ENCODE measurements around the gene GSG1L. TPM values are rescaled to one million over a fixed set of nuclear protein-coding genes. Genes with fewer than 3 reads are reported as not detected.
A peak's percentile ranks its signal among the peaks of the same experiment; 100 is the strongest.

Gene GSG1L
- total RNA-seq, 1 donor from 2014 or later, result 1.4 TPM

DNA sequence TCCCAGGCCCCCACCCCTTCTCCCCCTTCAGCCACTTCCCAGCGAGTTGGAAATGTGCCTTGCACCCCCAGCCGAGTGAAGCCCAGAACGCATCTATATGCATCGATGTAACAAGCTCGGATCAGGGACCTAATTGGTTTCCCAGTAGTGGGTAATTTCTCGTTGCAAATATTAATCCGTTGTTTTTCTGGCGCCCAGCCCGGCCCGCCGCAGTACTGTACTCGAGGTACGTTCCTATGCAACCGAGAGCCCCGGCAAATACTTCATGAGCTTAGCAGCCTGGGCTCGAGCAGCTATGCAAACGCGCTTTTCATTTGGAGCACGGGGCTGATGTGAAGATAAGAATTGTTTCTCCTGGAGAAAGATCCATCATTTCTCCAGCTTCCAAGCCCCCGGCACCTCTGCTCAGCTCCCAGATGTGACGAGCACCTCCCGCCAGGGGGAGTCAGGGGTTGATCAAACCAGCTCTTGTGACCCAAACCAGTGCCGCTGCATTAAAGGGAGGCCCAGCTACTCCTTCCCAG lies 283.8 kb downstream of the GSG1L start:
- H3K27ac Mint-ChIP-seq, result peak overlapping the region; percentile 58

DNA sequence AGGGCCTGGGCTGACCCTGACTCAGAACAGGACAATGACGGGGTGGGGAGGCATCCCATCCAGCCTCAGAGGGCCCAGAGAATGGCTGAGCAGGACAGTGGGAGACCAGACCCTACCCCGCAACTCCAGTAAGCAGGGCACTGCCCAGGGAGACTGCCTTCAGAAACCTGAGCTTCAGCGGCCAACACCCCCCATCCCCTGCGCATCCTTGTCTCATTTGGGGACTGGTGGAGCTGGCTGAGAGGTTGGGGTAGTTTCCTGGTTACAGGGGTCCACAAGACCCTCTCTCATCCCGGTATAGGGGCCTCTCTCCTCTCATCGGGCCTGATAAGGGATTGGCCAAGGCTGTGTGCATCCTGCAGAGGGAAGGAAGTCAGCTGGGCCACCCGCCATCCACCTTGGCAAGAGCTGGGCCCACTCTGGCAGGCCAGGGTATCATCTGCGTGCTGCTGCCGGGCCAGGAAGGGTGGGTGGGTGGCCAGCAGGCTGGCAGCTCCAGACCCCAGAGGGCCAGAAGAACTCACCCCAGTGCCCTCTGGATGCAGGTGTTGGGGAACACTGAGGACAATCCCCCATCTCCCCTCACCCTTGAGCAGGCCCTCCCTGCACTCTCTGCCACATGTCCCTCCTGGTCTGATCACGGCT lies 284.5 kb downstream of the GSG1L start:
- TF ChIP-seq CTCF (conservative IDR thresholded peaks at IDR 0.05), result no peak
- no peaks in the 10 kb centered on the region for H3K36me3 Mint-ChIP-seq
- H3K27me3 Mint-ChIP-seq, result no peaks in the 10 kb centered on the region
- H3K9me3 Mint-ChIP-seq, result no peaks in the 10 kb centered on the region
- no peak for DNase-seq (ENCODE audit: extremely low spot score, unreplicated experiment)
- H3K4me3 Mint-ChIP-seq, result no peak overlapping the region
- no peak overlapping the region for H3K27ac Mint-ChIP-seq
- H3K4me1 Mint-ChIP-seq (ENCODE audit: unreplicated experiment), result peaks cover 7% of the 10 kb centered on the region

More for the DNA sequence above, 283.8 kb downstream of the GSG1L start:
- peaks cover 9% of the 10 kb centered on the region for H3K4me1 Mint-ChIP-seq (ENCODE audit: unreplicated experiment)
- peak overlapping the region; percentile 65 for H3K4me3 Mint-ChIP-seq
- no peaks in the 10 kb centered on the region for H3K36me3 Mint-ChIP-seq
- no peaks in the 10 kb centered on the region for H3K27me3 Mint-ChIP-seq
- no peaks in the 10 kb centered on the region for H3K9me3 Mint-ChIP-seq
- TF ChIP-seq CTCF (conservative IDR thresholded peaks at IDR 0.05), result peak; percentile 75
- no peak for DNase-seq (ENCODE audit: extremely low spot score, unreplicated experiment)

DNA sequence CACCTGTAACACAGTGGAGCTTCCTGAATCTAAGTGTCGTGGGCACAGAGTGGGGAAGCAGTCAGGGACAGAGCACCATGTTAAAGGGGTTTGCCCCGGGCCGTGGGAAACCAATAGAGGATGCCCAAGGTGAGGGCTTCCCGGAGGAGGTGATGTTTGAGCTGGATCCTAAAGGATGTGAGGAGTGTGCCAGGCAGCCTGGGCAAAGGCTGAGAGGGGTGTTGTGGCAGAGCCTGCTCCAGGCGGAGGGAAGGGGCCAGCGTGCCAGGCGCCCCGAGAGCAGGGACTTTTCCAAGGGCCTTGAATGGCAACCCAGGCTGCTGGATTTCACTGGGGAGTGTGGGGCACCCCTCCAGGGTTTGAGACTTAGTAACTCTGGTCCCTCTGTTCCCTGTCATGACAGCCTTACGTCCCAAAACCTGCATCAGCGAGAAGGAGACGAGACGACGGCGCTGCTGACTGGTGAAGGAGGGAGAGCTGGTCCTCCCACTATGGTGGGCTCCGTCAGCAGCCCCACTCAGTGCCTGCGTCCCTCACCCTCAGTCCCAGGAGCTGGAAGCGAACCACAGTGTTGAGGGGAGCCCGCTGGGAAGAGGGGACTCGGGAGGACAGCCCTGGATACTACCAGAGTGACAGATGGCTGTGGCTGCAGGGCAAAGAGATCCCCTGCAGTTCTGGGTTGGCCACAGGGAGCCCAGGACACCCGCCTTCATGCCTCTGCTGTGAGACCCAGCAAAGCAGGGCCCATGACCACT lies 285.2 kb downstream of the GSG1L start:
- TF ChIP-seq CTCF (conservative IDR thresholded peaks at IDR 0.05), result no peak
- no peaks in the 10 kb centered on the region for H3K27me3 Mint-ChIP-seq
- H3K27ac Mint-ChIP-seq, result no peak overlapping the region
- peaks cover 7% of the 10 kb centered on the region for H3K4me1 Mint-ChIP-seq (ENCODE audit: unreplicated experiment)
- no peaks in the 10 kb centered on the region for H3K9me3 Mint-ChIP-seq
- no peak overlapping the region for H3K4me3 Mint-ChIP-seq
- no peak for DNase-seq (ENCODE audit: extremely low spot score, unreplicated experiment)
- no peaks in the 10 kb centered on the region for H3K36me3 Mint-ChIP-seq

DNA sequence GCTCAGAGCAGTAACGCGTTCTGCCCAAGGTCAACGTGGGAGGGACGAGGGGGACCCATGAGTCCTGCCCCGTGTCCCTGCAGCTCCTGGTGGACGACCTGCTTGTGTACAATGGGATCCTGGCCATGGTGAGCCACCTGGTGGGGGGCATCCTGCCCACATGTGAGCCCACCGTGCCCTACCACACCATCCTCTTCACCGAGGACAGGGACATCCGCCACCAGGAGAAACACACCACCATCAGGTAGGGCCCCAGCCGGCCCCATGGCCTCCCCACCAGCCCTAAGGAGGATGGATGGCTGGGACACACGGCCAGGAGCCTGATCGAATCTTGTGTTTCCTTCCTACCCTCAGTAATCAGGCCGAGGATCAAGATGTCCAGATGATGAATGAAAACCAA lies 286.0 kb downstream of the GSG1L start:
- no peaks in the 10 kb centered on the region for H3K36me3 Mint-ChIP-seq
- no peak overlapping the region for H3K4me3 Mint-ChIP-seq
- H3K4me1 Mint-ChIP-seq (ENCODE audit: unreplicated experiment), result peaks cover 13% of the 10 kb centered on the region
- TF ChIP-seq CTCF (conservative IDR thresholded peaks at IDR 0.05), result no peak
- no peak overlapping the region for H3K27ac Mint-ChIP-seq
- H3K27me3 Mint-ChIP-seq, result no peaks in the 10 kb centered on the region
- DNase-seq (ENCODE audit: extremely low spot score, unreplicated experiment), result no peak
- H3K9me3 Mint-ChIP-seq, result no peaks in the 10 kb centered on the region

DNA sequence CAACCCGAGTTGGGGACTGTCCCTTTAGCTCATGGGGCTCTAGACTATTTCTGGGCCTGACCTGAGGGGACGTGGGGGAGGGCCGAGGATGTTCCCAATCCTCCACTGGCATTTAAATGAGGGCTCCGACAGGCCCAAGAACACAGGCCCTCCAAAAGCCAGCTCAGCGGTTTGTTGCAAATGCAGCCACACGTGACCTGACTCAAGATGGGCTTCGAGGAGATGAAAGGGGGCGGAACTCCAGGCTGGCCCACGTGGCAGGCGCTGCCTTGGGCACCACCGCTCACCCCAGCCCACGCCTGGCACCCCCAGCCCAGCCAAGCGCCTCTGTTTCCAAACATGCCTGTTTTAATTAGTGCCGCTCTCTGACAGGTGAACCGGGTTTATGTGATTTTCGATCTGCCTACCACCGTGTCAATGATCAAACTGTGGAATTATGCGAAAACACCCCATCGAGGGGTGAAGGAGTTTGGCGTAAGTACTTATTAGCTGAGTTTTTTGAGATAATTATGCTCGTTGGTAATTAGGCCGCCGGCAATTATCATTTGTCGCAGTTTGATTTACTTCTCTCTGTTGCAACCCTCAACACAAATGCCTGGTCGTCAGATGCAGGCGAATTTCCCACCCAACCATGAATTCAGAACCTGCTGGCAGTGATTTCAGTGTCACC lies 286.8 kb downstream of the GSG1L start:
- H3K4me1 Mint-ChIP-seq (ENCODE audit: unreplicated experiment), result peaks cover 13% of the 10 kb centered on the region
- H3K36me3 Mint-ChIP-seq, result no peaks in the 10 kb centered on the region
- no peaks in the 10 kb centered on the region for H3K27me3 Mint-ChIP-seq
- H3K4me3 Mint-ChIP-seq, result no peak overlapping the region
- no peak overlapping the region for H3K27ac Mint-ChIP-seq
- DNase-seq (ENCODE audit: extremely low spot score, unreplicated experiment), result no peak
- H3K9me3 Mint-ChIP-seq, result no peaks in the 10 kb centered on the region
- no peak for TF ChIP-seq CTCF (conservative IDR thresholded peaks at IDR 0.05)
